Stomach (tissue), 4 donors: ENCODE data around the gene NHS.

Source experiments
- CTCF ChIP-seq, 7 experiments: fragments of 450-650 bp in 4 of 7; fragments of 200-600 bp in 3 of 7; sonication (generic) in 3 of 7; IDR thresholded peaks; one replicate each; pipeline ENCODE4 v1.5.1; 2016 to 2019; ENCODE audit warnings: antibody characterized with exemption in 7 of 7, control low read depth in 2 of 7, mild to moderate bottlenecking in 1 of 7
- POLR2AphosphoS5 ChIP-seq, 3 donors: sonication (generic); formaldehyde crosslinking; IDR thresholded peaks; one replicate each; pipeline ENCODE4 v1.6.1; 2016; ENCODE audit warnings: antibody characterized with exemption in 3 of 3

- TF ChIP-seq CTCF (IDR thresholded peaks at IDR 0.05), result no peak
- no peak for TF ChIP-seq POLR2AphosphoS5 (IDR thresholded peaks at IDR 0.05)
These were observed 209.3 kb downstream of the NHS start for GRCh38 chrX:17584248-17584681.
